ENCODE measurements around the gene LRRN4. TPM values are rescaled to one million over a fixed set of nuclear protein-coding genes. Genes with fewer than 3 reads are reported as not detected.

LRRN4 gene
- 0.05 TPM for total RNA-seq
- 0.02 TPM for polyA plus RNA-seq
- long read RNA-seq, donor 1, result 0 reads
- long read RNA-seq, donor 2, result 0 reads
- long read RNA-seq, donor 3, result 0 reads
- long read RNA-seq, donor 4, result 0 reads
- long read RNA-seq, donor 5, result 0 reads
- long read RNA-seq, donor 6, result 0 reads
- long read RNA-seq, donor 7, result 0 reads
- long read RNA-seq, donor 8, result 0 reads
- long read RNA-seq, donor 9, result 0 reads
- long read RNA-seq, donor 10, result 0 reads

DNA sequence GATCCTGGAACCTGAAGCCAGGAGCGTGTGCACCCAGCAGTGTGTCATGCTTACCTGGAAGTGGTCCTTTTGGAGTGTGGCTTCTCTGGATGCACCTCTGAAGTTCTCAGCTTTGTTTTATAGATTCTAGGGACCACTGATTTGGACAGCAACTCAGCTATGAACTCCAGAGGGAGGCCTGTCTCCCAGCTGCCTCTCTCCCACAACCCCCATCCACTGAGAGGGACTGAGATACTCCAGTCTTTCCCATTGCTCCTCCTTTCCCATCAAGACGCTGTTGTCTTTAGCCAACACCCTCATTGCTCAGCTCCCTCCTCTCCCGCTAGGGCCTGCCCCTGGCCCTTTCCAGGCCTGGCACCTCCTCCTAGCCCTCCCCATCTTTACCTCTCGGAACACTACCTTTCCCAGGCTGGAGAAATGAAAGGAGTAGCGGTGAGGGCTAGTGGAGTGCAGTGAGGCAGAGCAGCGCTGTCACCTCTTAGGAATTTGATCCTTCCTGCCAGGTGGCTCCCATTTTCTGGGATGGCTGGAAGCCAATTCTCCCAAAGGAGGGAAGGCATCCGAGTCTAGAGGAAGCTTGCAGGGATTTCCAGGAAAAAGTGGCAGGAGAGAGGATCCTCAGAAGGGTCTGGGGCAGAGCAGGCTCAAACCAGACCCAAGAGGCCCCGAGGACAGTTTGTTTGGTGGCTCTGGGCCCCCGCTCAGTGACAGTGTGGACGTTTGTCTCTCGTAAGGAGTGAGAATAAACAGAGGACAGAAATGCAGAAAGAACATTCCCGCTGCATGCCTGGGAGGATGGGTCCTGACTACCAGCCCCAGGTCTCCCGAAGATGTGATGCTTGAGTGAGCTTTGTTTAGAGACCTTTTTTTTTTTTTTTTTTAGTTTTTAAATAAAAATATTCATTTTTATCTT lies at the start of gene LRRN4:
LRRN4 (minus strand) TSS at position 285 of the 913 bp plus-strand sequence. CDS start 1,261 bp downstream, outside the sequence.
- H3K27me3 ChIP-seq (ENCODE audit: control insufficient read depth in 2 of 2, insufficient read depth in 1 of 2, low read length in 1 of 2), result peaks cover 16 to 44% of the 10 kb centered on the region in 2 donors
- WGBS, result 83% methylated on average over 13 of the region's 13 CpGs
- H3K4me1 ChIP-seq (ENCODE audit: control insufficient read depth in 2 of 2, insufficient read depth in 2 of 2, low read length in 2 of 2), result peaks cover 5 to 10% of the 10 kb centered on the region in 2 donors
- H3K9me3 ChIP-seq (ENCODE audit: control insufficient read depth in 2 of 2, insufficient read depth in 1 of 2, low read length in 1 of 2), result no peaks in the 10 kb centered on the region
- H3K27ac ChIP-seq (ENCODE audit: low read depth in 1 of 2, low read length in 1 of 2), result no peak within 1 kb of the TSS
- no peak within 1 kb of the TSS for H3K4me3 ChIP-seq (ENCODE audit: low read length in 2 of 2)
- no peaks in the 10 kb centered on the region for H3K36me3 ChIP-seq (ENCODE audit: control insufficient read depth in 2 of 2, insufficient read depth in 2 of 2, low read length in 1 of 2)
- DNase-seq (ENCODE audit: low read depth in 6 of 9, low spot score in 9 of 9), result no peak

DNA sequence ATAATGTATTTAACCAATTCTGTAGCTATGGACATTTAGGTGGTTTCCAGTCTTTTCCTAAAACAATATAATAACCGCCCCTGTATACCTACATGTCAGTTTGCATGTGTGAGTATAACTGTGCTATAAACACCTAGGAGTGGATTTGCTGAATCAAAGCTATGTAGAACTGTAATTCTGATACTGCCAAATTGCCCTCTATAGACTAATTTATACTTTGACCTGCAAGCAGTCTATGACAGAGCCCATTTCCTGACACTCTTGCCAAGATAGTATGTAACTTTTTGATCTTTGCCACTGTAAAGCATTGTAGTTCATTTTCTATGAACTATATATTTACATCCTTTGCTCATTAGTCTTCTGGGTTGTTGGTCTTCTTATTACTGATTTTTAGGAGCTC lies 49.4 kb upstream of the LRRN4 start:
- WGBS, result 94% methylated on average over 1 of the region's 1 CpG
- H3K9me3 ChIP-seq (ENCODE audit: control insufficient read depth in 2 of 2, insufficient read depth in 1 of 2, low read length in 1 of 2), result no peaks in the 10 kb centered on the region
- no peak overlapping the region for H3K4me3 ChIP-seq (ENCODE audit: low read length in 2 of 2)
- H3K27me3 ChIP-seq (ENCODE audit: control insufficient read depth in 2 of 2, insufficient read depth in 1 of 2, low read length in 1 of 2), result no peaks in the 10 kb centered on the region
- no peaks in the 10 kb centered on the region for H3K4me1 ChIP-seq (ENCODE audit: control insufficient read depth in 2 of 2, insufficient read depth in 2 of 2, low read length in 2 of 2)
- no peaks in the 10 kb centered on the region for H3K36me3 ChIP-seq (ENCODE audit: control insufficient read depth in 2 of 2, insufficient read depth in 2 of 2, low read length in 1 of 2)
- H3K27ac ChIP-seq (ENCODE audit: low read depth in 1 of 2, low read length in 1 of 2), result no peak overlapping the region
- no peak for DNase-seq (ENCODE audit: low read depth in 6 of 9, low spot score in 9 of 9)

DNA sequence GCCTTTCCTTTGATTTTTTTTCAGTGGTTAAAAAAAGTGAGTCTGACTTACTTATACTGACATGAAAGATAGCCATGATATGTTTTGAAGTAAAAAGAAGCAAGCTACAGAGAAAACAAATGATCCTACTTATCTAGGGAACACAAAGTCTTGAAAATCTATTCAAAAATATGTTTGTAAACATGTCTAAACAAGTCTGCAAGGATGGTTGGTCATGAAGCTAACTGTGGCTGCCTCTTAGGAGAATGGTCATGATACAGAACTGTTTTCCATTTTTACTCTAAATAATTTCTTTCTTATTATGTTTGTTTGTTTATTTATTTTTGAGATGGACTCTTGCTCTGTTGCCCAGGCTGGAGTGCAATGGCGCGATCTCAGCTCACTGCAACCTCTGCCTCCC lies 47.5 kb upstream of the LRRN4 start:
- Histone ChIP-seq H3K27ac (ENCODE audit: low read depth in 1 of 2, low read length in 1 of 2) (no peak overlapping the region), H3K27me3 (ENCODE audit: control insufficient read depth in 2 of 2, insufficient read depth in 1 of 2, low read length in 1 of 2) (no peaks in the 10 kb centered on the region), H3K4me3 (ENCODE audit: low read length in 2 of 2) (no peak overlapping the region), H3K36me3 (ENCODE audit: control insufficient read depth in 2 of 2, insufficient read depth in 2 of 2, low read length in 1 of 2) (no peaks in the 10 kb centered on the region), H3K4me1 (ENCODE audit: control insufficient read depth in 2 of 2, insufficient read depth in 2 of 2, low read length in 2 of 2) (no peaks in the 10 kb centered on the region), H3K9me3 (ENCODE audit: control insufficient read depth in 2 of 2, insufficient read depth in 1 of 2, low read length in 1 of 2) (no peaks in the 10 kb centered on the region)
- WGBS, result 97% methylated on average over 2 of the region's 2 CpGs
- DNase-seq (ENCODE audit: low read depth in 6 of 9, low spot score in 9 of 9), result no peak

DNA sequence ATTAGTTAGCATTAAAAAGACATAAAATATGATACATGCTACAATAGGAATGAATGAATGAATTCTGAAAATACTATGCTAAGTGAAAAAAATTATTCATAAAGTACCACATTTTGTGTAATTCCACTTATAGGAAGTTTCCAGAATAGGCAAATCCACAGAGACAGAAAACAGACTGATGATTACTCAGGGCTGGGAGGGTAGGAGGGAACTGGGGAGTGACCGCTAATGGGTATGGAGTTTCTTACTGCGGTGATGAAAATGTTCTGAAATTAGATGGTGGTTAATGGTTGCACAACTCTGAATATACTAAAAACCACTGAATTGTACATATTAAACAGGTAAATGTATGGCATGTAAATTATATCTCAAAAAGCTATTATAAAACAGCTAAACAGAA lies 46.4 kb upstream of the LRRN4 start:
- no peak overlapping the region for H3K27ac ChIP-seq (ENCODE audit: low read depth in 1 of 2, low read length in 1 of 2)
- no peaks in the 10 kb centered on the region for H3K9me3 ChIP-seq (ENCODE audit: control insufficient read depth in 2 of 2, insufficient read depth in 1 of 2, low read length in 1 of 2)
- H3K36me3 ChIP-seq (ENCODE audit: control insufficient read depth in 2 of 2, insufficient read depth in 2 of 2, low read length in 1 of 2), result no peaks in the 10 kb centered on the region
- no peaks in the 10 kb centered on the region for H3K4me1 ChIP-seq (ENCODE audit: control insufficient read depth in 2 of 2, insufficient read depth in 2 of 2, low read length in 2 of 2)
- DNase-seq (ENCODE audit: low read depth in 6 of 9, low spot score in 9 of 9), result no peak
- H3K27me3 ChIP-seq (ENCODE audit: control insufficient read depth in 2 of 2, insufficient read depth in 1 of 2, low read length in 1 of 2), result no peaks in the 10 kb centered on the region
- WGBS, result 94% methylated on average over 2 of the region's 2 CpGs
- no peak overlapping the region for H3K4me3 ChIP-seq (ENCODE audit: low read length in 2 of 2)

DNA sequence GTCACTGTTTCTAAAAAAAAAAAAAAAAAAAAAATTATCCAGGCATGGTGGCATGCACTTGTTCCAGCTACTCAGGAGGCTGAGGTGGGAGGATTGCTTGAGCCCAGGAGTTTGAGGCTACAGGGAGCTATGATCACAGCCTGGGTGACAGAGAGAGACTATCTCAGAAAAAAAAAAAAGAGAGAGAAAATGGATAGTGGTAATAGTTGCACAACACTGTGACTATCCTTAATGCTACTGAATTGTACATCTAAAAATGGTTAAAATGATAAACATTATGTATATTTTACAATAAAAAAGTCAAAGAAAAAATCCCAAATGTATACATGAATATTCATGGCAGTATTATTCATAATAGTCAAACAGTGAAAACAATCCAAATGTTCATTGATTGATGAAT lies 46.0 kb upstream of the LRRN4 start:
- Histone ChIP-seq H3K4me1 (ENCODE audit: control insufficient read depth in 2 of 2, insufficient read depth in 2 of 2, low read length in 2 of 2) (no peaks in the 10 kb centered on the region), H3K9me3 (ENCODE audit: control insufficient read depth in 2 of 2, insufficient read depth in 1 of 2, low read length in 1 of 2) (no peaks in the 10 kb centered on the region), H3K27me3 (ENCODE audit: control insufficient read depth in 2 of 2, insufficient read depth in 1 of 2, low read length in 1 of 2) (no peaks in the 10 kb centered on the region)

DNA sequence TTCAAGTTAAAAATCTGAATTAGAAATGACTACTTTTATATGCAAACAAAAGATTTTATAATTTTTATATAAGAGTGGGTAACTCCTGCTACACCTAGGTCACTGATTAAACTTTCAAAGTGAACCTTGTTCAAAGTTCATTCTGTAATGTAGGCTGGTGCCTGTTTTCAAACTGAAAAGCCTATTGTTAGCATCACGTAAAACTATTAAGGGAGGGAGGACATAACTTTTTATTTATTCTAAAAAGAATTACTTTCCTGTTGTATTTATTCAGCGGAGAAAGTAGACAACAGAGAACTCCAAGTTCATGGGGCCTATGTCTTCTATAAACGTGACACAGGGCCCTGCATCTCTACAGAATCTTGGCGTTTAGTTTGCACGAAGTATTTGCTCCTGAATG lies 41.5 kb upstream of the LRRN4 start:
- no peak for DNase-seq (ENCODE audit: low read depth in 6 of 9, low spot score in 9 of 9)
- WGBS, result 98% methylated on average over 5 of the region's 5 CpGs
- Histone ChIP-seq H3K4me1 (ENCODE audit: control insufficient read depth in 2 of 2, insufficient read depth in 2 of 2, low read length in 2 of 2) (no peaks in the 10 kb centered on the region), H3K27ac (ENCODE audit: low read depth in 1 of 2, low read length in 1 of 2) (no peak overlapping the region), H3K36me3 (ENCODE audit: control insufficient read depth in 2 of 2, insufficient read depth in 2 of 2, low read length in 1 of 2) (no peaks in the 10 kb centered on the region), H3K27me3 (ENCODE audit: control insufficient read depth in 2 of 2, insufficient read depth in 1 of 2, low read length in 1 of 2) (no peaks in the 10 kb centered on the region), H3K9me3 (ENCODE audit: control insufficient read depth in 2 of 2, insufficient read depth in 1 of 2, low read length in 1 of 2) (no peaks in the 10 kb centered on the region), H3K4me3 (ENCODE audit: low read length in 2 of 2) (no peak overlapping the region)

More for the DNA sequence above, 46.0 kb upstream of the LRRN4 start:
- H3K4me3 ChIP-seq (ENCODE audit: low read length in 2 of 2), result no peak overlapping the region
- H3K27ac ChIP-seq (ENCODE audit: low read depth in 1 of 2, low read length in 1 of 2), result no peak overlapping the region
- no peak for DNase-seq (ENCODE audit: low read depth in 6 of 9, low spot score in 9 of 9)
- H3K36me3 ChIP-seq (ENCODE audit: control insufficient read depth in 2 of 2, insufficient read depth in 2 of 2, low read length in 1 of 2), result no peaks in the 10 kb centered on the region

DNA sequence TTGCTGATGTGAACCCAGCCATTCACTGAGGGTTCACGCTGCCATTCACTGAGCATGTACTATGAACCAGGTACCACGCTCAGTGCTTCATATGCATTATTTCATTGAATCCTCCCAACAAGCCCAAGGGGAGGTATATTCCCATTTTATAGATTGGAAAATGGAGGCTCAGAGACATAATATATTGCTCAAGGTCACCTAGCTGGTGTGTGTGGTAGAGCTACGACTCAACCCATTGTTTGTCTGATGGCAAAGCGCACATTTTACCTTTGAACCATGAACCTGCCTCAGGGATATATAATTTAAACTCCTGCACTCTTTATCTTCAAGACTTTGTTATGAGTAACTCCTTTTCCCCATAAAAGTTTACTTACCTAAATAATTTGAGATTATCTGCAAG lies 40.7 kb upstream of the LRRN4 start:
- 97% methylated on average over 4 of the region's 4 CpGs for WGBS
- H3K9me3 ChIP-seq (ENCODE audit: control insufficient read depth in 2 of 2, insufficient read depth in 1 of 2, low read length in 1 of 2), result no peaks in the 10 kb centered on the region
- no peak for DNase-seq (ENCODE audit: low read depth in 6 of 9, low spot score in 9 of 9)
- H3K4me1 ChIP-seq (ENCODE audit: control insufficient read depth in 2 of 2, insufficient read depth in 2 of 2, low read length in 2 of 2), result no peaks in the 10 kb centered on the region
- H3K27ac ChIP-seq (ENCODE audit: low read depth in 1 of 2, low read length in 1 of 2), result no peak overlapping the region
- H3K27me3 ChIP-seq (ENCODE audit: control insufficient read depth in 2 of 2, insufficient read depth in 1 of 2, low read length in 1 of 2), result no peaks in the 10 kb centered on the region
- no peak overlapping the region for H3K4me3 ChIP-seq (ENCODE audit: low read length in 2 of 2)
- H3K36me3 ChIP-seq (ENCODE audit: control insufficient read depth in 2 of 2, insufficient read depth in 2 of 2, low read length in 1 of 2), result no peaks in the 10 kb centered on the region

DNA sequence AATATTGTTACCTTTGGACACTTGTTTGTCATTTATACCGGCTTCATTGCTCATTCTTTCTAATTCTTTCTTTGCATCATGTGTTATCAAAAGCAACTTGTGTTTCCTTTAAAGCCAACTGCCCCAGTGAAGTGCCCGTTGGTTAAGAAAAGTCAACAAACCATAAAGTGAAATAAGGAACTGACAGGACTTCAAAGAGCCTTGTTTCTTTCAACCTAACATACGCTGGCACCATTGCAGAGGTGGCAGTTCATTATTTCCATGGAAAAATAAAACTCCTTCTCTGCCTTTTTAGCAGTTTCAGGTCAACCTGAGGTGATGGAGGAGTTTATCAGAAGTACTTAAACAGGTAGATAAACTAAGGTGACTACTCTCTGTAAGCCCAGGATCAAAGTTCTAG lies 40.2 kb upstream of the LRRN4 start:
- Histone ChIP-seq H3K4me3 (ENCODE audit: low read length in 2 of 2) (no peak overlapping the region), H3K27ac (ENCODE audit: low read depth in 1 of 2, low read length in 1 of 2) (no peak overlapping the region), H3K4me1 (ENCODE audit: control insufficient read depth in 2 of 2, insufficient read depth in 2 of 2, low read length in 2 of 2) (no peaks in the 10 kb centered on the region), H3K27me3 (ENCODE audit: control insufficient read depth in 2 of 2, insufficient read depth in 1 of 2, low read length in 1 of 2) (no peaks in the 10 kb centered on the region), H3K36me3 (ENCODE audit: control insufficient read depth in 2 of 2, insufficient read depth in 2 of 2, low read length in 1 of 2) (no peaks in the 10 kb centered on the region), H3K9me3 (ENCODE audit: control insufficient read depth in 2 of 2, insufficient read depth in 1 of 2, low read length in 1 of 2) (no peaks in the 10 kb centered on the region)
- 12% methylated on average over 3 of the region's 3 CpGs for WGBS
- no peak for DNase-seq (ENCODE audit: low read depth in 6 of 9, low spot score in 9 of 9)

DNA sequence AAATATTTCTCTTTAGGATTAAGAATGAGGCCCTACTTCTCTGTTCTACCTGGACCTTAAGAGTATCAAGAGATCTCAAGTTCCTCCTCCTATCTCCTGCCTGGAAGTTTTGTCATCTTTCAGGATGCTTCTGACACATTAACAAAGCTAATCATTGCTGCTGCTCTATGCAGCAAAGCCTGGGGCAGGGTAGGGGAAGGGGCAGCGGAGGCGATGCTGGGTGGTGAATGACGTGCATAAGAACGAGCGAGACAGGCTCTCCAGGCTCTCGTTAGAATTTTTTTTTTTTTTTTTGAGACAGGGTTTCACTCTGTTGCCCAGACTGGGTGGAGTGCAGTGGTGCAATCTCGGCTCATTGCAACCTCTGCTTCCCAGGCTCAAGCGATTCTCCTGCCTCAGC lies 37.8 kb upstream of the LRRN4 start:
- Histone ChIP-seq H3K27me3 (ENCODE audit: control insufficient read depth in 2 of 2, insufficient read depth in 1 of 2, low read length in 1 of 2) (no peaks in the 10 kb centered on the region), H3K4me3 (ENCODE audit: low read length in 2 of 2) (no peak overlapping the region), H3K36me3 (ENCODE audit: control insufficient read depth in 2 of 2, insufficient read depth in 2 of 2, low read length in 1 of 2) (no peaks in the 10 kb centered on the region), H3K27ac (ENCODE audit: low read depth in 1 of 2, low read length in 1 of 2) (no peak overlapping the region), H3K9me3 (ENCODE audit: control insufficient read depth in 2 of 2, insufficient read depth in 1 of 2, low read length in 1 of 2) (no peaks in the 10 kb centered on the region), H3K4me1 (ENCODE audit: control insufficient read depth in 2 of 2, insufficient read depth in 2 of 2, low read length in 2 of 2) (no peaks in the 10 kb centered on the region)
- DNase-seq (ENCODE audit: low read depth in 6 of 9, low spot score in 9 of 9), result no peak
- 98% methylated on average over 8 of the region's 8 CpGs for WGBS

Data from thymus (tissue), 14 donors.